K562 (cell line): Measurements from ENCODE around the gene CD109.

ENCODE experiments used
- BRCA1 ChIP-seq, 2 experiments: fragments of 450-650 bp in 1 of 2; sonication (generic) in 1 of 2; formaldehyde crosslinking in 1 of 2; IDR thresholded peaks; 2 replicates each; pipeline versions ENCODE4 v1.5.0 to v1.6.1; 2017 to 2020; ENCODE audit warnings: mild to moderate bottlenecking in 1 of 2, missing genetic modification reagents in 1 of 2
- EZH2 ChIP-seq: IDR thresholded peaks from 2 replicates; pipeline ENCODE4 v1.6.1; 2012; ENCODE audit warnings: low read depth, mild to moderate bottlenecking, inconsistent platforms, low read length, borderline replicate concordance
- IFI16 ChIP-seq: fragments of 250-450 bp; sonication (Bioruptor Pico); IDR thresholded peaks from 2 replicates; pipeline ENCODE4 v2.1.2; 2022; ENCODE audit warnings: mild to moderate bottlenecking, inconsistent platforms
- MYC ChIP-seq, 2 experiments: fragments of 250-450 bp in 1 of 2; sonication (Bioruptor Pico) in 1 of 2; IDR thresholded peaks; 2 replicates each; pipeline versions ENCODE4 v1.5.1 to v1.6.1; 2012 to 2021; ENCODE audit warnings: low read depth in 2 of 2, borderline replicate concordance in 1 of 2, improper control_type of control experiment in 1 of 2, low read length in 1 of 2, mild to moderate bottlenecking in 1 of 2, moderate library complexity in 1 of 2
- RNF219 ChIP-seq: fragments of 250-450 bp; sonication (Bioruptor Pico); IDR thresholded peaks from 2 replicates; pipeline ENCODE4 v1.5.0; 2022; ENCODE audit warnings: mild to moderate bottlenecking
- TF ChIP-seq, protein P1 (sequence below), 3 experiments: IDR thresholded peaks in 2 of 3; conservative IDR thresholded peaks in 1 of 3; 2 replicates each; pipeline ENCODE4 v1.5.1; 2011 to 2012; ENCODE audit warnings: low read length in 3 of 3, mild to moderate bottlenecking in 3 of 3, control low read depth in 2 of 3, improper control_type of control experiment in 1 of 3, inconsistent platforms in 1 of 3, low read depth in 1 of 3, mixed read lengths in 1 of 3, moderate library complexity in 1 of 3; ENCODE audit not compliant: insufficient read depth in 2 of 3

DNA sequence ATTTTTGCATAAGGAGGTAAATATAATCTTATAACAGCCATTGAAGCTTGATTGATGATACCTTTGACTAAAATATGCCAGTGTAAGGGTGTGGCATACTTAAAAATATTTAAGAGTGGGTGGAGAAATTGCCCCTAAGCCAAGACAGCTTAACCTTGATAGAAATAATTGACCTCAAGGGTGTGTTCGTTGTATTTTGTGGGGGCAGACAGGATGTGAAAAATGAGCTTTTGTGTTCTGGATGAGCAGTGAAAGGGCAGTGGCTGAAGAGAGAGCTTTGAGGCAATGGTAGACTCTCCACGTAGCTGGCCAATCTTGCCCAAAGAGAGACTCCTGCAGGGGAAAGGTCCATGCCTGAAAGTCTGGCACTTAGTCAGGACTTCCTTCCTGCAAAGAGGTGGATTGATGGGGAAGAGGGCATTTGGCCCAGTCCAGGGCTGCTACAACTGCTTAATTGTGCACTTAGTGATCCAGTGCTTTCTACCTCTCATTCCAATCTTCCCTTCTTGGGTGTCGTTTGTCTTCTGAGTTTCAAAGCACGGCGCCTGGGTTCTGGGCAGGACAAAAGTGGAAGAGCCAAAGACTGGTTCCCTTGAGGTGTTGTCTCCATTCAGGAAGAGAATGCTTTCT, 15.6 kb upstream of the CD109 start:
- TF ChIP-seq, protein P1, sequence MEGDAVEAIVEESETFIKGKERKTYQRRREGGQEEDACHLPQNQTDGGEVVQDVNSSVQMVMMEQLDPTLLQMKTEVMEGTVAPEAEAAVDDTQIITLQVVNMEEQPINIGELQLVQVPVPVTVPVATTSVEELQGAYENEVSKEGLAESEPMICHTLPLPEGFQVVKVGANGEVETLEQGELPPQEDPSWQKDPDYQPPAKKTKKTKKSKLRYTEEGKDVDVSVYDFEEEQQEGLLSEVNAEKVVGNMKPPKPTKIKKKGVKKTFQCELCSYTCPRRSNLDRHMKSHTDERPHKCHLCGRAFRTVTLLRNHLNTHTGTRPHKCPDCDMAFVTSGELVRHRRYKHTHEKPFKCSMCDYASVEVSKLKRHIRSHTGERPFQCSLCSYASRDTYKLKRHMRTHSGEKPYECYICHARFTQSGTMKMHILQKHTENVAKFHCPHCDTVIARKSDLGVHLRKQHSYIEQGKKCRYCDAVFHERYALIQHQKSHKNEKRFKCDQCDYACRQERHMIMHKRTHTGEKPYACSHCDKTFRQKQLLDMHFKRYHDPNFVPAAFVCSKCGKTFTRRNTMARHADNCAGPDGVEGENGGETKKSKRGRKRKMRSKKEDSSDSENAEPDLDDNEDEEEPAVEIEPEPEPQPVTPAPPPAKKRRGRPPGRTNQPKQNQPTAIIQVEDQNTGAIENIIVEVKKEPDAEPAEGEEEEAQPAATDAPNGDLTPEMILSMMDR (IDR thresholded peaks at IDR 0.05 in 2 of 3, conservative IDR thresholded peaks at IDR 0.05 in 1 of 3; ENCODE audit: insufficient read depth in 2 of 3, low read depth in 1 of 3, low read length in 3 of 3): no peak
- TF ChIP-seq BRCA1 (IDR thresholded peaks at IDR 0.05) (no peak), BRCA1 (CRISPR knock-in tag; IDR thresholded peaks at IDR 0.05) (no peak), MYC (IDR thresholded peaks at IDR 0.05; ENCODE audit: low read depth, low read length) (no peak), MYC (CRISPR knock-in tag; IDR thresholded peaks at IDR 0.05; ENCODE audit: borderline replicate concordance, low read depth) (no peak), IFI16 (CRISPR knock-in tag) (no peak), RNF219 (CRISPR knock-in tag) (no peak), EZH2 (no peak)
